ENCODE results near the gene PPM1B.

- TF ChIP-seq CTCF (IDR thresholded peaks at IDR 0.05 in 2 of 3, conservative IDR thresholded peaks at IDR 0.05 in 1 of 3; ENCODE audit: control insufficient read depth in 2 of 3, extremely low read depth in 1 of 3, insufficient read depth in 1 of 3, low read depth in 3 of 3, low read length in 3 of 3): no peak
- TF ChIP-seq SUZ12 (IDR thresholded peaks at IDR 0.05; ENCODE audit: unreplicated experiment): no peak
- no peak for TF ChIP-seq FOS (IDR thresholded peaks at IDR 0.05; ENCODE audit: borderline replicate concordance, extremely low read depth, insufficient read length)
- TF ChIP-seq POLR2A (IDR thresholded peaks at IDR 0.05; ENCODE audit: low read depth, low read length): no peak
- TF ChIP-seq ZNF384 (IDR thresholded peaks at IDR 0.05; ENCODE audit: borderline replicate concordance, low read depth, low read length): no peak
- TF ChIP-seq USF1 (IDR thresholded peaks at IDR 0.05; ENCODE audit: borderline replicate concordance, extremely low read length, insufficient read depth, low read depth, low read length): no peak
- TF ChIP-seq SMC3 (IDR thresholded peaks at IDR 0.05; ENCODE audit: borderline replicate concordance, low read length): no peak
- no peak for TF ChIP-seq JUNB (IDR thresholded peaks at IDR 0.05)
Observed at GRCh38 chr2:44187251-44187650, 18.6 kb downstream of the PPM1B start.

All from GM12878 (cell line).